GM10248 (cell line): ENCODE measurements around the gene NKIRAS1.
"Not testable (repeated sequence)": the region's sequence is repeated elsewhere in the genome, so short reads cannot be mapped to it uniquely, and the experiment has no call there.

Experiments used
- CTCF ChIA-PET: fragments of 300-600 bp; sonication (Branson Sonifier 250); formaldehyde crosslinking; extraction: SDS; loops from one replicate; lab custom pipeline; 2021; ENCODE audit warnings: antibody characterized with exemption; lab: Yijun Ruan, JAX
- POLR2A ChIA-PET: fragments of 350-650 bp; sonication (Branson Sonifier 250); formaldehyde crosslinking; extraction: SDS; loops from one replicate; lab custom pipeline; 2020; ENCODE audit warnings: antibody characterized with exemption; lab: Yijun Ruan, JAX
- DNase-seq: peaks from one replicate; pipeline ENCODE4 v3.0.0; 2012; ENCODE audit errors: extremely low spot score
- TF ChIP-seq, protein P1 (sequence below): IDR thresholded peaks from 2 replicates; pipeline ENCODE4 v1.5.1; 2012; ENCODE audit warnings: mild to moderate bottlenecking, low read depth; ENCODE audit errors: extremely low read depth, missing control alignments, control extremely low read depth

NKIRAS1 gene

DNA sequence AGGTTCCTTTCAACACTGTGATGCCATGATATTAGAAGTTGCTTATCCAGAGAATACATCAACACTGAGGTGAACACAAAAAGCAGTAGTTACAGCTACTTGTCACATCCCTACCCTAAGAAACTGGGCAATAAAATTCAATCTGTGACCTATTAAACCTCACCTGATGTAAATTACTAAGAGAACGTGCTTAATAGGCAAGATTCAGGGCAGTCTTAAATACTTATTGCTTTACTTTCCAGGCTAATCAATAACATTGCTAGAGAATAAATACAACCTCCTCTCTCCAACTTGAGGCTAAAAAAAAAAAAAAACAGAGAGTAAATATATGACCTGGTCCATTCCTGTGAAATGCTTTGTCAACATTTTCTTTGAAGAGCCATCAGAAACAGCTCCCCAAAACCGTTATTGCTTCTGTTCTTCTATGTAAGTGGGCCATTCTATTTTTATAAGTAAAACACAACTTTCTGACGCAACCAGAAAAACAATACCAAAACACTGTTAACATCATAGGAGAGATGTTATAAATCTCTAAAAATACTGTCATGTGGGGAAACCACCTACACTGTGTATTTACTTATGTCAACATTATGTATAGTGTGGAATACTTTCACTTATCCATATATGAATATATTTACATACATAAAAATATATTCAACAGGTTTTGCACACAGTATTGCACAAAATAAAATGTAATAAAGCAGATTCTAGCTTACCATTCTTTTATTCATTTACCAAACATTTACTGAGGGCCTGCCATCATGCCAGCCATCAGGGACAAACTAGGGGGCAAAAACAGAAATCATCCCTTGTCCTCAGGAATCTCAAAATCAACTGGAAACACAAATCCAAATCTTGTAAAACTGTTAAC, 2.7 kb downstream of the NKIRAS1 start:
- DNase-seq, result peak; percentile 13
- TF ChIP-seq, protein P1, sequence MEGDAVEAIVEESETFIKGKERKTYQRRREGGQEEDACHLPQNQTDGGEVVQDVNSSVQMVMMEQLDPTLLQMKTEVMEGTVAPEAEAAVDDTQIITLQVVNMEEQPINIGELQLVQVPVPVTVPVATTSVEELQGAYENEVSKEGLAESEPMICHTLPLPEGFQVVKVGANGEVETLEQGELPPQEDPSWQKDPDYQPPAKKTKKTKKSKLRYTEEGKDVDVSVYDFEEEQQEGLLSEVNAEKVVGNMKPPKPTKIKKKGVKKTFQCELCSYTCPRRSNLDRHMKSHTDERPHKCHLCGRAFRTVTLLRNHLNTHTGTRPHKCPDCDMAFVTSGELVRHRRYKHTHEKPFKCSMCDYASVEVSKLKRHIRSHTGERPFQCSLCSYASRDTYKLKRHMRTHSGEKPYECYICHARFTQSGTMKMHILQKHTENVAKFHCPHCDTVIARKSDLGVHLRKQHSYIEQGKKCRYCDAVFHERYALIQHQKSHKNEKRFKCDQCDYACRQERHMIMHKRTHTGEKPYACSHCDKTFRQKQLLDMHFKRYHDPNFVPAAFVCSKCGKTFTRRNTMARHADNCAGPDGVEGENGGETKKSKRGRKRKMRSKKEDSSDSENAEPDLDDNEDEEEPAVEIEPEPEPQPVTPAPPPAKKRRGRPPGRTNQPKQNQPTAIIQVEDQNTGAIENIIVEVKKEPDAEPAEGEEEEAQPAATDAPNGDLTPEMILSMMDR, result no peak
- ChIA-PET POLR2A (no interaction called here), CTCF (interaction anchor here (0.9 to 1.5 kb wide), 3 partner anchors 52 to 68 kb away, joined by 3 read pairs; no protein-coding TSS in a partner anchor)

DNA sequence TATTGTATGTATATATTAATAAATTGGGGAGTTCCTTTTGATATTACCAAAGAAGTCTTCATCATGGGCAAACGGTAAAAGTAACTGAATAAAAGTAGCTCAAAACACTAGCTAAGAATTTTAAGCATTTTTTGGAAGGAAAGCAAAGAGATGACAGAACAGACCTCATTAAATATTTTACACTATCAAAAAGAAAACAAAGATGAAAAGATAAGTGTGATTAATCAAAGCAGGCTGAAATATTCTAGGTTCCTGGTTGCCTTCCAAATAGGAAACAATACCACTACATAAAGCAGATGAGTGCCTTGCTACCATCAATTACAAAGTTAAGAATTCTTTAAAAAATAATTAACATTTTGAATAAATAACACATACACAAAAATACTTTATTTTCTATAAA, 3.6 kb downstream of the NKIRAS1 start:
- CTCF ChIA-PET, result interaction anchor here (0.9 to 1.5 kb wide), 3 partner anchors 51 to 67 kb away, joined by 3 read pairs; no protein-coding TSS in a partner anchor
- TF ChIP-seq, protein P1, result no peak
- POLR2A ChIA-PET, result no interaction called here
- DNase-seq, result no peak

GRCh38 chr3:23912335-23912734, 4.5 kb downstream of the NKIRAS1 start:
- POLR2A ChIA-PET, DNase-seq: not testable (repeated sequence)
- CTCF ChIA-PET, result interaction anchor here (2.5 kb wide), 1 partner anchor 24 kb away, joined by 9 read pairs; no protein-coding TSS in a partner anchor

- CTCF ChIA-PET, result interaction anchor here (2.5 kb wide), 1 partner anchor 23 kb away, joined by 9 read pairs; no protein-coding TSS in a partner anchor
- POLR2A ChIA-PET, result no interaction called here
- TF ChIP-seq, protein P1, result no peak
- no peak for DNase-seq
These were observed 5.4 kb downstream of the NKIRAS1 start for GRCh38 chr3:23911397-23911796.

GRCh38 chr3:23909341-23909740, 7.4 kb downstream of the NKIRAS1 start:
- CTCF ChIA-PET, result no interaction called here
- DNase-seq, result no peak
- TF ChIP-seq, protein P1, result no peak
- POLR2A ChIA-PET, result no interaction called here

DNA sequence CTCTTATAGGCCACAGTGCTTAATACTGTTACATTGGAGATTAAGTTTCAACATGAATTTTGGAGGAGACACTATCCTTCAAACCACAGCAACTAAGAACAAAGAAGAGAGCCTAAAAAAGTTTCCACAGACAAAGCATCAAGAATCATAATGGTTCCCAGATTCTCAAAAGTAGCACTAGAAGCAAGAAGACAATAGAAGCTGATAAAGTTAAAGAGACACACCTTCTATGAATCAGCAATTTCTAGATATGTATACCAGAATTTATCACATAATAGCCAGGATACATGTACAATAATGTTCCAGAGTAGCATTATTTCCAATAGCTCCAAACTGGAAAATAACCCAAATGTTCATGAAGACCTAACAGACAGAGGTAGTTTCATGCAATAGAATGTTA, 12.2 kb downstream of the NKIRAS1 start:
- POLR2A ChIA-PET, result no interaction called here
- DNase-seq, result no peak
- TF ChIP-seq, protein P1, result no peak
- CTCF ChIA-PET, result no interaction called here

- POLR2A ChIA-PET, result no interaction called here
- DNase-seq, result no peak
- CTCF ChIA-PET, result interaction anchor here (1.1 to 5.3 kb wide), 2 partner anchors 9 to 12 kb away, joined by 3 to 31 read pairs; no protein-coding TSS in a partner anchor
- TF ChIP-seq, protein P1, result no peak
These were observed 16.0 kb downstream of the NKIRAS1 start for GRCh38 chr3:23900744-23901143.
